A673 (cell line): Measurements from ENCODE around the gene NEMP2. TPM values are rescaled to one million over a fixed set of nuclear protein-coding genes. Genes with fewer than 3 reads are reported as not detected.
"Not testable (repeated sequence)": the region's sequence is repeated elsewhere in the genome, so short reads cannot be mapped to it uniquely, and the experiment has no call there.

Experiments used
- BruUV-seq: library from RNA; stranded (reverse); fragments of 400-500 nt; replicated peaks from 2 replicates; lab custom pipeline; 2021; lab: Mats Ljungman, UMichigan
- CTCF ChIA-PET: fragments of 300-600 bp; sonication (Branson Sonifier 250); formaldehyde crosslinking; loops from one replicate; lab custom pipeline; 2022; ENCODE audit warnings: antibody characterized with exemption; lab: Charles Lee
- POLR2A ChIA-PET: fragments of 300-600 bp; sonication (Branson Sonifier 250); formaldehyde crosslinking; loops from one replicate; lab custom pipeline; 2022; ENCODE audit warnings: antibody characterized with exemption; ENCODE audit not compliant: low non-redundant PET; lab: Charles Lee
- DNase-seq: peaks from one replicate; pipeline ENCODE4 v3.0.0-alpha.2; 2015; ENCODE audit warnings: low spot score
- H3K27ac ChIP-seq: fragments of 200-600 bp; sonication (generic); 2 replicates; pipeline ENCODE4 v1.5.1; 2016; ENCODE audit warnings: mixed run types, low read depth, mild to moderate bottlenecking, mixed read lengths, antibody characterized with exemption, low read length; ENCODE audit not compliant: poor library complexity, severe bottlenecking
- H3K27me3 ChIP-seq: fragments of 200-600 bp; sonication (generic); replicated peaks from 2 replicates; pipeline ENCODE4 v1.6.1; 2017; ENCODE audit warnings: mixed run types, low read depth, mild to moderate bottlenecking, mixed read lengths, antibody characterized with exemption, low read length; ENCODE audit not compliant: insufficient read depth, poor library complexity
- H3K36me3 ChIP-seq: fragments of 200-600 bp; sonication (generic); 2 replicates; pipeline ENCODE4 v1.6.1; 2016; ENCODE audit warnings: mixed run types, mild to moderate bottlenecking, mixed read lengths, antibody characterized with exemption, low read length; ENCODE audit not compliant: insufficient read depth, poor library complexity, severe bottlenecking
- H3K4me1 ChIP-seq: fragments of 200-600 bp; sonication (generic); 2 replicates; pipeline ENCODE4 v1.6.1; 2017; ENCODE audit warnings: mixed run types, mild to moderate bottlenecking, mixed read lengths, antibody characterized with exemption, low read length; ENCODE audit not compliant: insufficient read depth, poor library complexity, severe bottlenecking
- H3K4me3 ChIP-seq: fragments of 200-600 bp; sonication (generic); 2 replicates; pipeline ENCODE4 v1.5.1; 2016; ENCODE audit warnings: low read depth, mixed run types, mild to moderate bottlenecking, mixed read lengths, low read length; ENCODE audit not compliant: poor library complexity, severe bottlenecking
- H3K9me3 ChIP-seq: fragments of 200-600 bp; sonication (generic); 2 replicates; pipeline ENCODE4 v1.6.1; 2016; ENCODE audit warnings: mixed run types, low read depth, mild to moderate bottlenecking, mixed read lengths, antibody characterized with exemption, low read length; ENCODE audit not compliant: poor library complexity, severe bottlenecking
- EZH2 ChIP-seq: fragments of 200-600 bp; sonication (generic); IDR thresholded peaks from 2 replicates; pipeline ENCODE4 v1.6.1; 2017; ENCODE audit warnings: borderline replicate concordance, low read depth, mild to moderate bottlenecking, mixed read lengths, antibody characterized with exemption, low read length; ENCODE audit not compliant: poor library complexity, severe bottlenecking
- intact Hi-C: fragments of 100-400 bp; cut with micrococcal nuclease; formaldehyde crosslinking; loops from one replicate; pipeline ENCODE4 v1.10.0; 2022; ENCODE audit not compliant: unreplicated experiment
- total RNA-seq: library from RNA; stranded (reverse); gene quantifications from 2 replicates; pipeline ENCODE4 v1.2.3, GENCODE V29; 2021
- TF ChIP-seq, protein P1 (sequence below): fragments of 300-800, 200-600 bp; sonication (generic); conservative IDR thresholded peaks from 2 replicates; pipeline ENCODE4 v1.5.1; 2017; ENCODE audit warnings: low read depth, mild to moderate bottlenecking, antibody characterized with exemption, low read length, moderate library complexity, mixed read lengths

The NEMP2 gene
- total RNA-seq, 1 experiment from 2014 or later, result 12.6 TPM

DNA sequence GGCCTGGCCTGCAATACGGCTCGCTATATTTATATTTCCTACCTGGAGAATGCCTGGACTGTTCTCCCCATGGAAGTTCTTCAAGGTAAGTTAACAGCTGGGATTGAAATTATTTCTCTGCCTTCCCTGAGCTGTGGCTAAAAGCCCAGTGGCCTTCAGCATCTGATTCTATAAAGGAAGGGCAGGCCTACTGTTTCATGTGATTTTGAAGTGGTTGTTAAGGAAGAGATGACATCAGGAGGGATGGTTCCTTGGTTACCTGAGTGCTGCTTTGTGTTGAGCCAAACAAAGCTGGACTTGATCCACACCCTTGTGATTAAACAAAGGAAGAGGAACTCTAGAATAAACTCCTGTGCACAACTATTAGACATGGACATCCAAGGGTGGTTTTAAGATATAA, 64.8 kb downstream of the NEMP2 start:
- H3K9me3 ChIP-seq, result no peaks in the 10 kb centered on the region
- H3K27ac ChIP-seq, result peak overlapping the region; percentile 44
- H3K27me3 ChIP-seq, result no peaks in the 10 kb centered on the region
- DNase-seq, result peak; percentile 20
- H3K4me3 ChIP-seq, result no peak overlapping the region
- POLR2A ChIA-PET, result no interaction called here
- no TSS peak for BruUV-seq
- no peaks in the 10 kb centered on the region for H3K36me3 ChIP-seq
- peaks cover 39% of the 10 kb centered on the region for H3K4me1 ChIP-seq
- TF ChIP-seq, protein P1, sequence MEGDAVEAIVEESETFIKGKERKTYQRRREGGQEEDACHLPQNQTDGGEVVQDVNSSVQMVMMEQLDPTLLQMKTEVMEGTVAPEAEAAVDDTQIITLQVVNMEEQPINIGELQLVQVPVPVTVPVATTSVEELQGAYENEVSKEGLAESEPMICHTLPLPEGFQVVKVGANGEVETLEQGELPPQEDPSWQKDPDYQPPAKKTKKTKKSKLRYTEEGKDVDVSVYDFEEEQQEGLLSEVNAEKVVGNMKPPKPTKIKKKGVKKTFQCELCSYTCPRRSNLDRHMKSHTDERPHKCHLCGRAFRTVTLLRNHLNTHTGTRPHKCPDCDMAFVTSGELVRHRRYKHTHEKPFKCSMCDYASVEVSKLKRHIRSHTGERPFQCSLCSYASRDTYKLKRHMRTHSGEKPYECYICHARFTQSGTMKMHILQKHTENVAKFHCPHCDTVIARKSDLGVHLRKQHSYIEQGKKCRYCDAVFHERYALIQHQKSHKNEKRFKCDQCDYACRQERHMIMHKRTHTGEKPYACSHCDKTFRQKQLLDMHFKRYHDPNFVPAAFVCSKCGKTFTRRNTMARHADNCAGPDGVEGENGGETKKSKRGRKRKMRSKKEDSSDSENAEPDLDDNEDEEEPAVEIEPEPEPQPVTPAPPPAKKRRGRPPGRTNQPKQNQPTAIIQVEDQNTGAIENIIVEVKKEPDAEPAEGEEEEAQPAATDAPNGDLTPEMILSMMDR, result no peak
- no peak for TF ChIP-seq EZH2
- CTCF ChIA-PET, result no interaction called here
- intact Hi-C loops, result no loop called here

DNA sequence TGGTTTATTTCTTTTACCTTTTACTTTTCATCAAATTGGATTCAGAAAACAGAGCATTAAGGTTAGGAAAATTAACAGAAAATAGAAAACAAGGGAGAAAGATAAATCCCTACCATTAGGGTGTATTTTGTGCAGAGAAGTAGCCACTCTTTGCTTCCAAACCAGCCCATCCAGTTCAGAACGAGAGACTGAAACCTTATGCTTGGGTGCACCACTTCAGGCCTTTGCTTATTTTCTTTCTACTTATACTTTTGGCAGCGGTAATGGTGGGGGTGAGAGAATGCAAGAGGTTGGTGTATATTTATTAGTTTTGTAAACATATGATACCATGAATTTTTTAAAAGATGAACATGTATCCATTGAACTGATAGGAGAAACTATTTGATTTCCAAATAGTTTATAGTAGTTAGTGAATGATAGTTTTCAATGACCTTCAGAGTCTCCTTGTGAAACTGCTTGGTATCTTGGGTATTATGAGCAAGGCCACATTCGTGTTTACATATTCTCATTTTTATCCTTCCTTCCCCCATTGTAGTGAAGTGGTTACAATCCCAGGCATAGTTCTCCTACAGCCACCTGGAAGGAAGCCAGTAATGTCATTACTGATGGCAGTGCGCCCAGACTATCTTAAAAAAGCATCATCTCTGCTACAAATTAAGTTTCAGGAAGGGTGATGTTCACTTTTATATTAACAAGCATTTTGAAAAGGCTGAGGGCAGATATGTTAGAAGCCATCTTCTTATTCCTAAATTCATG, 65.5 kb downstream of the NEMP2 start:
- Histone ChIP-seq H3K4me1 (peaks cover 40% of the 10 kb centered on the region), H3K9me3 (no peaks in the 10 kb centered on the region), H3K27me3 (no peaks in the 10 kb centered on the region), H3K36me3 (no peaks in the 10 kb centered on the region), H3K4me3 (no peak overlapping the region), H3K27ac (peak overlapping the region; percentile 78)
- TF ChIP-seq, protein P1, result no peak
- TF ChIP-seq EZH2, result no peak
- CTCF ChIA-PET, result no interaction called here
- BruUV-seq, result no TSS peak
- intact Hi-C loops, result no loop called here
- POLR2A ChIA-PET, result no interaction called here
- DNase-seq, result peak; percentile 96

GRCh38 chr2:190468354-190468753, 66.2 kb downstream of the NEMP2 start:
- POLR2A ChIA-PET, result interaction anchor here (0.7 kb wide), 1 partner anchor 158 kb away, joined by 5 read pairs; no protein-coding TSS in a partner anchor
- BruUV-seq, result not testable (repeated sequence)

More at GRCh38 chr2:190468354-190468753, 66.2 kb downstream of the NEMP2 start:
- H3K27me3 ChIP-seq, H3K4me3 ChIP-seq, DNase-seq, H3K9me3 ChIP-seq, intact Hi-C loops, H3K36me3 ChIP-seq: not testable (repeated sequence)
- CTCF ChIA-PET, result interaction anchor here (0.6 kb wide), 1 partner anchor 12 kb away, joined by 4 read pairs; no protein-coding TSS in a partner anchor
- Histone ChIP-seq H3K27ac (peak overlapping the region; percentile 78), H3K4me1 (peaks cover 40% of the 10 kb centered on the region)
